Chondrocyte (in vitro differentiated cells): ENCODE measurements around the gene ARAF. TPM values are rescaled to one million over a fixed set of nuclear protein-coding genes. Genes with fewer than 3 reads are reported as not detected.

Experiments
- DNase-seq: peaks from one replicate; pipeline ENCODE4 v3.0.0; 2021; ENCODE audit warnings: mixed read lengths, low spot score
- H3K27ac Mint-ChIP-seq: one replicate; pipeline ENCODE4 v1.8.0; 2021; ENCODE audit warnings: mild to moderate bottlenecking, moderate library complexity, mixed read lengths; ENCODE audit not compliant: unreplicated experiment
- H3K27me3 Mint-ChIP-seq: 2 replicates; pipeline ENCODE4 v1.8.0; 2021; ENCODE audit warnings: low read depth, mixed read lengths
- H3K36me3 Mint-ChIP-seq: 2 replicates; pipeline ENCODE4 v1.8.0; 2021; ENCODE audit warnings: low read depth, mixed read lengths
- H3K4me1 Mint-ChIP-seq: 2 replicates; pipeline ENCODE4 v1.8.0; 2021; ENCODE audit warnings: low read depth, mild to moderate bottlenecking, mixed read lengths
- H3K4me3 Mint-ChIP-seq: one replicate; pipeline ENCODE4 v1.8.0; 2021; ENCODE audit warnings: mild to moderate bottlenecking, moderate library complexity, mixed read lengths; ENCODE audit not compliant: unreplicated experiment
- H3K9me3 Mint-ChIP-seq: 2 replicates; pipeline ENCODE4 v1.8.0; 2021; ENCODE audit warnings: low read depth, mixed read lengths
- CTCF ChIP-seq: fragments of 200-600 bp; sonication (generic); IDR thresholded peaks from 2 replicates; pipeline ENCODE4 v1.5.0; 2021; ENCODE audit warnings: antibody characterized with exemption, mild to moderate bottlenecking, moderate library complexity
- total RNA-seq: library from RNA; stranded (reverse); gene quantifications from 3 replicates; pipeline ENCODE4 v1.2.1, GENCODE V29; 2021

The ARAF gene
- total RNA-seq, 1 donor from 2014 or later: 61.9 TPM

DNA sequence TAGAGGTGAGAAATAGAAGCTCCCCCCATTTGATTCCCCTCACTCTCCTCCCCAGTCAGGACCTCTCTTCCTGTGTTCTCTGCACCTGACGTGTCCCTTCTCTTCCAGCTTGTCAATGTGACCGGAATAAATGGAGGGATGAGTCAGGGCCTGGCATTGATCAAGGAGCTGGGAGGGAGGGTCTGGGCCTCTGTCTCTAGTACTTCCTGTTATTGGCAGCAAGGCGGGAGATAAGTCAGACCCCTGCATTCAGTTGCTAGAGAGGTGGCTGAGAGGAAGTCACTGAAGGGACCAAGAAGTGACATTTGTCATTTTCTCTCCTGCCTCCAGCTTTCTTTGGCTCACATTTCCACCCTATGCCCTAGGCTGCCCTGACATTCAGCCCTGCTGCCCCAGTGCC is 42.9 kb upstream of the ARAF start:
- Mint-ChIP-seq H3K27ac (no peak overlapping the region), H3K36me3 (no peaks in the 10 kb centered on the region), H3K9me3 (peaks cover 19% of the 10 kb centered on the region), H3K4me1 (peaks cover 17% of the 10 kb centered on the region), H3K27me3 (no peaks in the 10 kb centered on the region), H3K4me3 (no peak overlapping the region)
- DNase-seq: no peak
- TF ChIP-seq CTCF: no peak

DNA sequence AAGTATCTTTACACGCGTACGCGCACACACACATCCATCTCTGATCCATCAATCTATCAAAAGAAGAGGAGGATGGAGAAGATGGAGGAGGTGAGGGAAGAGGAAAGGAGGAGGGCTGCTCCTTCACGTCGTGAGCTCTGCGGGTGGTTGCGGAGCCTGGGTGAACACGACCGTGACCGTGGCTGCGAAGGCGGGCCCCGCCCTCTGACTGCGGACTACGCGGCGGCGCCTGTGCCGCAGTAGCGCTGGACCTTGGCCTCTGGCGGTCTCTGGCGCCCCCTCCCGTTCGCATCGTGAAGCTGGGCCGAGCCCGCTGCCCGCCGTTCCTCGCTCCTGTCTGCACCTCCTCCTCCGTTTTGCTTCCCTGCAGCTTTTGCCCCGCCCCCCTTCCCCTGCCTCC is 37.7 kb upstream of the ARAF start:
- Mint-ChIP-seq H3K27me3 (no peaks in the 10 kb centered on the region), H3K36me3 (no peaks in the 10 kb centered on the region), H3K4me3 (peak overlapping the region; percentile 71), H3K27ac (peak overlapping the region; percentile 43), H3K9me3 (peaks cover 10% of the 10 kb centered on the region), H3K4me1 (peaks cover 3% of the 10 kb centered on the region)
- TF ChIP-seq CTCF: peak; percentile 87
- no peak for DNase-seq

- no peak for DNase-seq
- peaks cover 10% of the 10 kb centered on the region for H3K9me3 Mint-ChIP-seq
- no peak overlapping the region for H3K27ac Mint-ChIP-seq
- peak overlapping the region; percentile 71 for H3K4me3 Mint-ChIP-seq
- H3K36me3 Mint-ChIP-seq: no peaks in the 10 kb centered on the region
- no peaks in the 10 kb centered on the region for H3K27me3 Mint-ChIP-seq
- peaks cover 3% of the 10 kb centered on the region for H3K4me1 Mint-ChIP-seq
- peak; percentile 46 for TF ChIP-seq CTCF
These were observed 37.3 kb upstream of the ARAF start for GRCh38 chrX:47523713-47524166.

DNA sequence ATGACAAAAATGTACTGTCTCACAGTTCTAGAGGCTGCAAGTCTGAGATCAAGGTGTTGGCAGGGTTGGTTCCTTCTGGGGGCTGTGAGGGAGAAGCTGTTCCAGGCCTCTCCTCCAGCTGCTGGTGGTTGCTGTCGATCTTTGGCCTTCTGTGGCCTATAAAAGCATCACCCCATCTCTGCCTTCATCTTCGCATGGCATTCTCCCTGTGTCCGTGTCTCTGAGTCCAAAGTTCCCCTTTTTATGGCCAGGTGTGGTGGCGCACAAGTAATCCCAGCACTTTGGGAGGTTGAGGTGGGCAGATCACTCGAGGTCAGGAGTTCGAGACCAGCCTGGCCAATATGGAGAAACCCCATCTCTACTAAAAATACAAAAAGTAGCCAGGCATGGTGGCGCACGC is 31.5 kb upstream of the ARAF start:
- Mint-ChIP-seq H3K4me1 (no peaks in the 10 kb centered on the region), H3K4me3 (no peak overlapping the region), H3K9me3 (no peaks in the 10 kb centered on the region), H3K27ac (no peak overlapping the region), H3K27me3 (no peaks in the 10 kb centered on the region), H3K36me3 (no peaks in the 10 kb centered on the region)
- DNase-seq: no peak
- no peak for TF ChIP-seq CTCF

- Mint-ChIP-seq H3K27me3 (no peaks in the 10 kb centered on the region), H3K36me3 (no peaks in the 10 kb centered on the region), H3K27ac (no peak overlapping the region), H3K4me1 (no peaks in the 10 kb centered on the region), H3K9me3 (no peaks in the 10 kb centered on the region), H3K4me3 (no peak overlapping the region)
- no peak for DNase-seq
- no peak for TF ChIP-seq CTCF
These were observed 31.0 kb upstream of the ARAF start for GRCh38 chrX:47530049-47530448.
